ENCODE data around the gene PIK3C2A.

PIK3C2A gene

GRCh38 chr11:17208257-17208999 is 642 bp upstream of the PIK3C2A start:
- Histone ChIP-seq H3K4me3 (replicated peaks; ENCODE audit: low read depth, low read length) (peak overlapping the region; percentile 88), H3K27me3 (replicated peaks; ENCODE audit: control insufficient read depth, insufficient read depth, low read length) (no peaks in the 10 kb centered on the region), H3K36me3 (ENCODE audit: control insufficient read depth, insufficient read depth, low read length) (no peaks in the 10 kb centered on the region)
- no peak for DNase-seq (ENCODE audit: extremely low read depth, insufficient read length)
- TF ChIP-seq CTCF (IDR thresholded peaks at IDR 0.05; ENCODE audit: insufficient read depth, low read length, poor library complexity, severe bottlenecking), result no peak

GRCh38 chr11:17206463-17206862 is 1.3 kb downstream of the PIK3C2A start:
- no peaks in the 10 kb centered on the region; the same call in 1 of the 2 replicates for H3K36me3 ChIP-seq (ENCODE audit: control insufficient read depth, insufficient read depth, low read length)
- H3K4me3 ChIP-seq (replicated peaks; ENCODE audit: low read depth, low read length), result peak overlapping the region; percentile 88
- no peaks in the 10 kb centered on the region for H3K27me3 ChIP-seq (replicated peaks; ENCODE audit: control insufficient read depth, insufficient read depth, low read length)
- no peak for TF ChIP-seq CTCF (IDR thresholded peaks at IDR 0.05; ENCODE audit: insufficient read depth, low read length, poor library complexity, severe bottlenecking)
- no peak for DNase-seq (ENCODE audit: extremely low read depth, insufficient read length)

GRCh38 chr11:17197431-17197898 is 10.3 kb downstream of the PIK3C2A start:
- no peaks in the 10 kb centered on the region for H3K27me3 ChIP-seq (replicated peaks; ENCODE audit: control insufficient read depth, insufficient read depth, low read length)
- DNase-seq (ENCODE audit: extremely low read depth, insufficient read length), result no peak
- H3K36me3 ChIP-seq (ENCODE audit: control insufficient read depth, insufficient read depth, low read length), result peaks cover 5% of the 10 kb centered on the region
- no peak overlapping the region for H3K4me3 ChIP-seq (replicated peaks; ENCODE audit: low read depth, low read length)
- no peak for TF ChIP-seq CTCF (IDR thresholded peaks at IDR 0.05; ENCODE audit: insufficient read depth, low read length, poor library complexity, severe bottlenecking)

- H3K4me3 ChIP-seq (replicated peaks; ENCODE audit: low read depth, low read length), result no peak overlapping the region
- no peak for DNase-seq (ENCODE audit: extremely low read depth, insufficient read length)
- H3K27me3 ChIP-seq (replicated peaks; ENCODE audit: control insufficient read depth, insufficient read depth, low read length), result no peaks in the 10 kb centered on the region
- no peaks in the 10 kb centered on the region; the same call in none of the 2 replicates for H3K36me3 ChIP-seq (ENCODE audit: control insufficient read depth, insufficient read depth, low read length)
- TF ChIP-seq CTCF (IDR thresholded peaks at IDR 0.05; ENCODE audit: insufficient read depth, low read length, poor library complexity, severe bottlenecking), result no peak
Observed at GRCh38 chr11:17188675-17189074, 19.1 kb downstream of the PIK3C2A start.

GRCh38 chr11:17186932-17187692 is 20.7 kb downstream of the PIK3C2A start:
- no peaks in the 10 kb centered on the region; the same call in none of the 2 replicates for H3K36me3 ChIP-seq (ENCODE audit: control insufficient read depth, insufficient read depth, low read length)
- no peaks in the 10 kb centered on the region for H3K27me3 ChIP-seq (replicated peaks; ENCODE audit: control insufficient read depth, insufficient read depth, low read length)
- no peak for TF ChIP-seq CTCF (IDR thresholded peaks at IDR 0.05; ENCODE audit: insufficient read depth, low read length, poor library complexity, severe bottlenecking)
- DNase-seq (ENCODE audit: extremely low read depth, insufficient read length), result no peak
- no peak overlapping the region for H3K4me3 ChIP-seq (replicated peaks; ENCODE audit: low read depth, low read length)

All from GM06990 (cell line).